ENCODE results near the gene LTBP3. TPM values are rescaled to one million over a fixed set of nuclear protein-coding genes. Genes with fewer than 3 reads are reported as not detected.

The LTBP3 gene
- total and polyA plus RNA-seq, 2 of the 13 experiments (the other 11 are each of a cell fraction or from before 2014, with no cell fraction given) = 12.2 to 68.1 TPM

DNA sequence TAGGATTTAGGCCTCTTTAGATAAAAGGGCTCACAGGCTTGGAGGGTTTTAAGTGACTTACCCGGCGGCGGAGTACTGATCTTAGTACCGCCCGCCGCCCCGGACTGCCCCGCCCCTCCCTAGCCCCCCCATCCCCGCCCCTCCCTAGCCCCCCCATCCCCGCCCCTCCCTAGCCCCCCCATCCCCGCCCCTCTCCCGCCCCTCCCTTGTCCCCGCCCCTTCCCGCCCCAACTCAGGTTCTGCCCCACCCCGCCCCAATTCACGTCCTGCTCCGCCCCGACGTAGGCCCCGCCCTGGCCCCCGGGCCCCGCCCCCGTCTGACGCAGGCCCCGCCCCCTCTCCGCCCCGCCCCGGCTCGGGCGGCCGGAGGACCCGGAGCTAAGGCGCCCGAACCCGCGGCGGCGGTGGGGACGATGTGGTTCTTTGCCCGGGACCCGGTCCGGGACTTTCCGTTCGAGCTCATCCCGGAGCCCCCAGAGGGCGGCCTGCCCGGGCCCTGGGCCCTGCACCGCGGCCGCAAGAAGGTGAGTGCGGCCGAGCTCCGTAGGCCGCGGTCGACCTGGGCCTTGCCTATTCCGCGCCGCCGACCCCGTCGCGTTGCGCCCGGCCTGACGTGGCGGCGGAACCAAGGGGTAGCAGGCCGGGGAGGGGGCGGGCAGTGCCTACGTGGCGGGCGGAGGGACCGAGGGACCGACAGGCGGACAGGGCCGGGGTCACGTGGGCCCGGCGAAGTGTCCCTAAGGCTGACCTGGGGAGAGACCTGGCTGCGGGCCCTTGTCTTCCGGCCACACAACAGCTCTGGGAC, 33.2 kb downstream of the LTBP3 start, which contains the start of gene SCYL1 (continued):
- TF ChIP-seq BRD4 (CRISPR knock-in tag; IDR thresholded peaks at IDR 0.05) (no peak), SMARCE1 (IDR thresholded peaks at IDR 0.05; ENCODE audit: borderline replicate concordance) (no peak), TBX2 (CRISPR knock-in tag; IDR thresholded peaks at IDR 0.05; ENCODE audit: borderline replicate concordance) (peak; percentile 84; the same call in 1 of the 2 replicates), SMAD3 (CRISPR knock-in tag; IDR thresholded peaks at IDR 0.05) (no peak), SP4 (CRISPR knock-in tag; IDR thresholded peaks at IDR 0.05) (peak; percentile 79), TAF15 (IDR thresholded peaks at IDR 0.05; ENCODE audit: low read depth, low read length, poor library complexity, severe bottlenecking) (no peak), SALL1 (CRISPR knock-in tag; IDR thresholded peaks at IDR 0.05) (peak; percentile 64), ZNF124 (CRISPR knock-in tag; IDR thresholded peaks at IDR 0.05) (no peak), KDM2A (CRISPR knock-in tag; IDR thresholded peaks at IDR 0.05; ENCODE audit: borderline replicate concordance, low read depth) (peak; percentile 54), PHF8 (CRISPR knock-in tag; IDR thresholded peaks at IDR 0.05) (peak; percentile 91), GABPB1 (CRISPR knock-in tag; IDR thresholded peaks at IDR 0.05) (peak; percentile 80)
- TF ChIP-seq, protein P1, sequence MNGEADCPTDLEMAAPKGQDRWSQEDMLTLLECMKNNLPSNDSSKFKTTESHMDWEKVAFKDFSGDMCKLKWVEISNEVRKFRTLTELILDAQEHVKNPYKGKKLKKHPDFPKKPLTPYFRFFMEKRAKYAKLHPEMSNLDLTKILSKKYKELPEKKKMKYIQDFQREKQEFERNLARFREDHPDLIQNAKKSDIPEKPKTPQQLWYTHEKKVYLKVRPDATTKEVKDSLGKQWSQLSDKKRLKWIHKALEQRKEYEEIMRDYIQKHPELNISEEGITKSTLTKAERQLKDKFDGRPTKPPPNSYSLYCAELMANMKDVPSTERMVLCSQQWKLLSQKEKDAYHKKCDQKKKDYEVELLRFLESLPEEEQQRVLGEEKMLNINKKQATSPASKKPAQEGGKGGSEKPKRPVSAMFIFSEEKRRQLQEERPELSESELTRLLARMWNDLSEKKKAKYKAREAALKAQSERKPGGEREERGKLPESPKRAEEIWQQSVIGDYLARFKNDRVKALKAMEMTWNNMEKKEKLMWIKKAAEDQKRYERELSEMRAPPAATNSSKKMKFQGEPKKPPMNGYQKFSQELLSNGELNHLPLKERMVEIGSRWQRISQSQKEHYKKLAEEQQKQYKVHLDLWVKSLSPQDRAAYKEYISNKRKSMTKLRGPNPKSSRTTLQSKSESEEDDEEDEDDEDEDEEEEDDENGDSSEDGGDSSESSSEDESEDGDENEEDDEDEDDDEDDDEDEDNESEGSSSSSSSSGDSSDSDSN (CRISPR knock-in tag; IDR thresholded peaks at IDR 0.05) = peak; percentile 100
- TF ChIP-seq, protein P2, sequence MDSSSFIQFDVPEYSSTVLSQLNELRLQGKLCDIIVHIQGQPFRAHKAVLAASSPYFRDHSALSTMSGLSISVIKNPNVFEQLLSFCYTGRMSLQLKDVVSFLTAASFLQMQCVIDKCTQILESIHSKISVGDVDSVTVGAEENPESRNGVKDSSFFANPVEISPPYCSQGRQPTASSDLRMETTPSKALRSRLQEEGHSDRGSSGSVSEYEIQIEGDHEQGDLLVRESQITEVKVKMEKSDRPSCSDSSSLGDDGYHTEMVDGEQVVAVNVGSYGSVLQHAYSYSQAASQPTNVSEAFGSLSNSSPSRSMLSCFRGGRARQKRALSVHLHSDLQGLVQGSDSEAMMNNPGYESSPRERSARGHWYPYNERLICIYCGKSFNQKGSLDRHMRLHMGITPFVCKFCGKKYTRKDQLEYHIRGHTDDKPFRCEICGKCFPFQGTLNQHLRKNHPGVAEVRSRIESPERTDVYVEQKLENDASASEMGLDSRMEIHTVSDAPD (CRISPR knock-in tag; IDR thresholded peaks at IDR 0.05) = 0 out of 2 replicates have a peak, but pooled peaks have one; percentile 46
- TF ChIP-seq, protein P3, sequence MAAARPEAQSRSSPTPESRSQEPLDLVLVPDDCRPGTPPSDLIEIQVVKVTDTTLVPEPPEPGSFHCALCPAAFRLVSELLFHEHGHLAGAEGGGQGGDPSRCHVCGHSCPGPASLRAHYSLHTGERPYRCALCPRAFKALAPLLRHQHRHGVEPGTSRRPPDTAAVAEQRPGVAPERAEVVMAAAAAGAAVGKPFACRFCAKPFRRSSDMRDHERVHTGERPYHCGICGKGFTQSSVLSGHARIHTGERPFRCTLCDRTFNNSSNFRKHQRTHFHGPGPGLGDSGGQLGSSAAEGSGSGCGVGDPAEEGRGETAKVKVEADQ (CRISPR knock-in tag; IDR thresholded peaks at IDR 0.05; ENCODE audit: borderline replicate concordance) = peak; percentile 74
- TF ChIP-seq, protein P4, sequence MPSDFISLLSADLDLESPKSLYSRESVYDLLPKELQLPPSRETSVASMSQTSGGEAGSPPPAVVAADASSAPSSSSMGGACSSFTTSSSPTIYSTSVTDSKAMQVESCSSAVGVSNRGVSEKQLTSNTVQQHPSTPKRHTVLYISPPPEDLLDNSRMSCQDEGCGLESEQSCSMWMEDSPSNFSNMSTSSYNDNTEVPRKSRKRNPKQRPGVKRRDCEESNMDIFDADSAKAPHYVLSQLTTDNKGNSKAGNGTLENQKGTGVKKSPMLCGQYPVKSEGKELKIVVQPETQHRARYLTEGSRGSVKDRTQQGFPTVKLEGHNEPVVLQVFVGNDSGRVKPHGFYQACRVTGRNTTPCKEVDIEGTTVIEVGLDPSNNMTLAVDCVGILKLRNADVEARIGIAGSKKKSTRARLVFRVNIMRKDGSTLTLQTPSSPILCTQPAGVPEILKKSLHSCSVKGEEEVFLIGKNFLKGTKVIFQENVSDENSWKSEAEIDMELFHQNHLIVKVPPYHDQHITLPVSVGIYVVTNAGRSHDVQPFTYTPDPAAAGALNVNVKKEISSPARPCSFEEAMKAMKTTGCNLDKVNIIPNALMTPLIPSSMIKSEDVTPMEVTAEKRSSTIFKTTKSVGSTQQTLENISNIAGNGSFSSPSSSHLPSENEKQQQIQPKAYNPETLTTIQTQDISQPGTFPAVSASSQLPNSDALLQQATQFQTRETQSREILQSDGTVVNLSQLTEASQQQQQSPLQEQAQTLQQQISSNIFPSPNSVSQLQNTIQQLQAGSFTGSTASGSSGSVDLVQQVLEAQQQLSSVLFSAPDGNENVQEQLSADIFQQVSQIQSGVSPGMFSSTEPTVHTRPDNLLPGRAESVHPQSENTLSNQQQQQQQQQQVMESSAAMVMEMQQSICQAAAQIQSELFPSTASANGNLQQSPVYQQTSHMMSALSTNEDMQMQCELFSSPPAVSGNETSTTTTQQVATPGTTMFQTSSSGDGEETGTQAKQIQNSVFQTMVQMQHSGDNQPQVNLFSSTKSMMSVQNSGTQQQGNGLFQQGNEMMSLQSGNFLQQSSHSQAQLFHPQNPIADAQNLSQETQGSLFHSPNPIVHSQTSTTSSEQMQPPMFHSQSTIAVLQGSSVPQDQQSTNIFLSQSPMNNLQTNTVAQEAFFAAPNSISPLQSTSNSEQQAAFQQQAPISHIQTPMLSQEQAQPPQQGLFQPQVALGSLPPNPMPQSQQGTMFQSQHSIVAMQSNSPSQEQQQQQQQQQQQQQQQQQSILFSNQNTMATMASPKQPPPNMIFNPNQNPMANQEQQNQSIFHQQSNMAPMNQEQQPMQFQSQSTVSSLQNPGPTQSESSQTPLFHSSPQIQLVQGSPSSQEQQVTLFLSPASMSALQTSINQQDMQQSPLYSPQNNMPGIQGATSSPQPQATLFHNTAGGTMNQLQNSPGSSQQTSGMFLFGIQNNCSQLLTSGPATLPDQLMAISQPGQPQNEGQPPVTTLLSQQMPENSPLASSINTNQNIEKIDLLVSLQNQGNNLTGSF (CRISPR knock-in tag; IDR thresholded peaks at IDR 0.05) = 0 out of 2 replicates have a peak, but pooled peaks have one; percentile 38
- TF ChIP-seq, protein P5, sequence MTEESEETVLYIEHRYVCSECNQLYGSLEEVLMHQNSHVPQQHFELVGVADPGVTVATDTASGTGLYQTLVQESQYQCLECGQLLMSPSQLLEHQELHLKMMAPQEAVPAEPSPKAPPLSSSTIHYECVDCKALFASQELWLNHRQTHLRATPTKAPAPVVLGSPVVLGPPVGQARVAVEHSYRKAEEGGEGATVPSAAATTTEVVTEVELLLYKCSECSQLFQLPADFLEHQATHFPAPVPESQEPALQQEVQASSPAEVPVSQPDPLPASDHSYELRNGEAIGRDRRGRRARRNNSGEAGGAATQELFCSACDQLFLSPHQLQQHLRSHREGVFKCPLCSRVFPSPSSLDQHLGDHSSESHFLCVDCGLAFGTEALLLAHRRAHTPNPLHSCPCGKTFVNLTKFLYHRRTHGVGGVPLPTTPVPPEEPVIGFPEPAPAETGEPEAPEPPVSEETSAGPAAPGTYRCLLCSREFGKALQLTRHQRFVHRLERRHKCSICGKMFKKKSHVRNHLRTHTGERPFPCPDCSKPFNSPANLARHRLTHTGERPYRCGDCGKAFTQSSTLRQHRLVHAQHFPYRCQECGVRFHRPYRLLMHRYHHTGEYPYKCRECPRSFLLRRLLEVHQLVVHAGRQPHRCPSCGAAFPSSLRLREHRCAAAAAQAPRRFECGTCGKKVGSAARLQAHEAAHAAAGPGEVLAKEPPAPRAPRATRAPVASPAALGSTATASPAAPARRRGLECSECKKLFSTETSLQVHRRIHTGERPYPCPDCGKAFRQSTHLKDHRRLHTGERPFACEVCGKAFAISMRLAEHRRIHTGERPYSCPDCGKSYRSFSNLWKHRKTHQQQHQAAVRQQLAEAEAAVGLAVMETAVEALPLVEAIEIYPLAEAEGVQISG (CRISPR knock-in tag; IDR thresholded peaks at IDR 0.05) = peak; percentile 57; the same call in 1 of the 2 replicates
